RPMI8226 (cell line): Measurements from ENCODE around the gene PLIN5.

ENCODE experiments used
- DNase-seq: peaks from one replicate; pipeline ENCODE4 v3.0.0-alpha.2; 2015

The PLIN5 gene

GRCh38 chr19:4503825-4504170 lies 31.2 kb downstream of the PLIN5 start:
- DNase-seq, result no peak

- DNase-seq, result no peak
Observed at GRCh38 chr19:4503132-4503824, 31.7 kb downstream of the PLIN5 start.

- no peak for DNase-seq
Observed at GRCh38 chr19:4502282-4503131, 32.5 kb downstream of the PLIN5 start.

GRCh38 chr19:4501691-4502090 lies 33.3 kb downstream of the PLIN5 start:
- no peak for DNase-seq

DNA sequence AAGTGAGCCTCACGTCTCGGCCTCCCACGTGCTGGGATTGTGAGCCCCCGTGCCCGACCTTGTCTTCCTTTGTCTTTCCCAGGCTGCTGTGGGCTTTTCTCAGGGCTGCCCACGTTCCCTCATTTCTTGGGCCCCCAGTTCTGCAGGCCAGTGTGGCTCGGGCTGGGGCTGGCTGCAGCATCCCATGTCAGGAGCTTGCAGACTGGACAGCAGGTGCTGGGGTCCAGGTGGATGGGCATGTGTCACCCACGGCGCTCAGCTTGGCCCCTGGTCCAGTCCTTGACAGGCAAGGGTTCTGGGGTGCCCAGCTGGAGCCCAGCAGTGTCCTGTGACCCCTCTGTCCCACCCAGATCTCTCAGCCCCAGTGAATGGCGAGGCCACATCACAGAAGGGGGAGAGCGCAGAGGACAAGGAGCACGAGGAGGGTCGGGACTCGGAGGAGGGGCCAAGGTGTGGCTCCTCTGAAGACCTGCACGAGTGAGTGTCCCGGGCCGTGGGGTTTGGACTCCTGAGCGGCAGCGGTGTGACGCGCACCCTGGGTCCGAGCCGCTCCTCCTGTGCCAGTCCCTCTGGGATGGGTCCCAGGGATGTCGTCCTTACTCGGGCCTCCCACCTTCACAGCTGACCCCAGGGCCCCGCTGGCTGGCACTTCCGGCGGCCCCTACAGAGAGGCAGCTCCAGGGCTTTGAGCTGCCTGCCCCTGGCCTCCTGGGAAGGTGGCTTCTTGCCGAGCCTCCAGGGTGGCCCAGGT lies 34.0 kb downstream of the PLIN5 start:
- DNase-seq, result no peak

- DNase-seq, result no peak
Observed at GRCh38 chr19:4499855-4500254, 35.2 kb downstream of the PLIN5 start.

DNA sequence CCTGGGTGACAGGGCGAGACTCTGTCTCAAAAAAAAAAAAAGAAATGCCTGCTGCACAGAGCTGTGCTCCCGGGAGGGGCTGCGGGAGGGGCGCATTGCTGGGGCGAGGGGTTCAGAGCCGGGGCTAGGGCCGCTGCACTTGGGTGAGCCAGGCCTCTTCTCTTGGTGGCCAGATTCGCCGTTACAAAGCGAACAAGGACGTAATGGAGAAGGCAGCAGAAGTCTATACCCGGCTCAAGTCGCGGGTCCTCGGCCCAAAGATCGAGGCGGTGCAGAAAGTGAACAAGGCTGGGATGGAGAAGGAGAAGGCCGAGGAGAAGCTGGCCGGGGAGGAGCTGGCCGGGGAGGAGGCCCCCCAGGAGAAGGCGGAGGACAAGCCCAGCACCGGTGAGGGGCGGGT lies 35.7 kb downstream of the PLIN5 start:
- DNase-seq, result no peak

GRCh38 chr19:4498694-4499093 lies 36.3 kb downstream of the PLIN5 start:
- DNase-seq, result no peak

DNA sequence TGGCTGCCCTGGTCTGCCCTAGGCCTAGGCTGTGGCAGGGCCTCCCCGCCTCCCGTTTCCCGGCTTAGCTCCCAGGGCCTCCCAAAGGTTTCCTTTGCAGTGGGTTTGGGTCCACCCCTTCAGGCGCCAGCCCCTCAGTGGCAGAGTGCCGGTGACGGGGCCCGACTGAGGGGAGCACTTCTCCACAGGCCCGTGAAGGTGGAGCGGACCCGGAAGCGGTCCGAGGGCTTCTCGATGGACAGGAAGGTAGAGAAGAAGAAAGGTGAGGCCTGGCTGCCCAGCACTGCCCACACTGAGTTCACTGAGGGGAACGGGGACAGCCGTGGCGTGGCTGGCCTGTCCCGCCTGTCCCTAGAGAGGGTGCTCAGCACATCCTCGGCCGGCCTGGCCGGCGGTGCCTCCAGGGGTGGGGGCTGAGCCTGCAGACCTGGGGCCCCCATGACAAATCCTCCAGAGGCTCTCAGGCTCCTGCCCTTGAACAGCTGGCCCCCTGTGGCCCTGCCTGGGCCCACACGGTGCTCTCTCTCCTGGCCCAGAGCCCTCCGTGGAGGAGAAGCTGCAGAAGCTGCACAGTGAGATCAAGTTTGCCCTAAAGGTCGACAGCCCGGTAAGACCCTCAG lies 37.1 kb downstream of the PLIN5 start:
- no peak for DNase-seq

- DNase-seq, result no peak
Observed at GRCh38 chr19:4496304-4496703, 38.7 kb downstream of the PLIN5 start.

- no peak for DNase-seq
Observed at GRCh38 chr19:4495471-4495870, 39.6 kb downstream of the PLIN5 start.

DNA sequence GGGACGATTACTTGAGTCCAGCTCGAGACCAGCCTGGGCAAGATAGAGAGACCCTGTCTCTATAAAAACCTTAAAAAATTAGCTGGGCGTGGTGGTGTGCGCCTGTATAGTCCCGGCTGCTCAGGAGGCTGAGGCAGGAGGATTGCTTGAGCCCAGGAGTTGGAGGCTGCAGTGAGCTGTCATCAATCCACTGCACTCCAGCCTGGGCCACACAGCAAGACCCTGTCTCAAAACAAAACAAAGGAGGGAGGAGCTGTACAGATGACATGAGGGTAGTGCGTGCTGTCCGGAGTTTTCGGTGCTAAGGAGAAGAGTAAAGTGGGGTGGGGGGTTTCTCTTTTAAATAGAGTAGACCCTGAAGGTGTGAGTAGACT lies 40.3 kb downstream of the PLIN5 start:
- DNase-seq, result no peak

- DNase-seq, result no peak
Observed at GRCh38 chr19:4493929-4494690, 40.9 kb downstream of the PLIN5 start.

GRCh38 chr19:4493104-4493928 lies 41.7 kb downstream of the PLIN5 start:
- no peak for DNase-seq

- no peak for DNase-seq
Observed at GRCh38 chr19:4492337-4493103, 42.5 kb downstream of the PLIN5 start.

GRCh38 chr19:4491446-4491845 lies 43.6 kb downstream of the PLIN5 start:
- DNase-seq, result no peak

DNA sequence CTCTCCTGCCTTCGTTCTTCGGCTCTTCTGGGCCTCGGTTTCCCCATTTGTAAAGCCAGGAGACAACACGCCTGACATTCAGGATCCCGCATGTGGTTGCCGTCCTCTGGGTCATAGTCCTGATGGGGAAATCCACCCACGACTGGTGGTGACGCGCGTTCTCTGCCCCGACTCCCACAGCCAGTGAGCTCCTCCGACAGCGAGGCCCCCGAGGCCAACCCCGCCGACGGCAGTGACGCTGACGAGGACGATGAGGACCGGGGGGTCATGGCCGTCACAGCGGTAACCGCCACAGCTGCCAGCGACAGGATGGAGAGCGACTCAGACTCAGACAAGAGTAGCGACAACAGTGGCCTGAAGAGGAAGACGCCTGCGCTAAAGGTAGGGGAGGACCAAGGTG lies 46.5 kb downstream of the PLIN5 start:
- no peak for DNase-seq

- DNase-seq, result no peak
Observed at GRCh38 chr19:4487572-4487971, 47.5 kb downstream of the PLIN5 start.

GRCh38 chr19:4483385-4483784 lies 51.6 kb downstream of the PLIN5 start:
- DNase-seq, result no peak

DNA sequence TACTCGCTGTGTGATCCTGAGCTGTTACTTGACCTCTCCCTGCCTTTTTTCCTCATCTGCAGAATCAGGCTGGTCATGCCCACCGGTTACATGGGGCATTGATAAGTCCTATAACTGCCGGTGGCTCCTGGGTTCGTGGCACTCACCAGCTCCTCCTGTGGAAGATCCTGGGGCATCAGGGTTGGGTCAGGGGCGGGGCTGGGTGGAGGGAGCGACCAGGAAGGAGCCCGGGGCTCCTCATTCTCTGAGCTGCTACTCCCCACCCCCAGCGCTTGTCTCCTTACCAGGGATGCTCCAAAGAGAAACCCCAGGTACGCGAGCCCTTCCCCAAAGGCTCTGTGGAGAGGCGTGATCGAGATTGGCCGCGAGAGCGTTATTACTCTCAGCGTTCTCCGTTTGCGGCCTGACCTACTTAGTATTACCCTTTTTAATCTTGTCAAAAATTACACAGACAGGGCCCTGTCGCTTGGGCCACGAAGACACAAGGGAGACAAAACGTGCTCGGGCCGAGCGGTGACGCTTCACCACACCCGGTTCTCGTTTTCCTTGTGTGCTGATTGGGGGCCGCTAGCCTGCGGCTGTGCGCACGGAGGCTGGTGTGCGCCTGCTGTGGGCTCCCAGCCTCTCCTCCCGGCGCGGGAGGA lies 52.2 kb downstream of the PLIN5 start:
- no peak for DNase-seq
